Activated naive CD8-positive, alpha-beta T cell (primary cell): ENCODE data around the gene COX14.

ENCODE experiments used
- H3K27ac Mint-ChIP-seq: one replicate; pipeline ENCODE4 v1.8.0; 2021; ENCODE audit warnings: mixed read lengths
- H3K27me3 Mint-ChIP-seq: one replicate; pipeline ENCODE4 v1.8.0; 2021; ENCODE audit warnings: mixed read lengths
- H3K36me3 Mint-ChIP-seq: one replicate; pipeline ENCODE4 v1.8.0; 2021; ENCODE audit warnings: mixed read lengths
- H3K4me1 Mint-ChIP-seq: one replicate; pipeline ENCODE4 v1.8.0; 2021; ENCODE audit warnings: low read depth, mixed read lengths
- H3K4me3 Mint-ChIP-seq: one replicate; pipeline ENCODE4 v1.8.0; 2021; ENCODE audit warnings: mild to moderate bottlenecking, mixed read lengths
- H3K9me3 Mint-ChIP-seq: one replicate; pipeline ENCODE4 v1.8.0; 2021; ENCODE audit warnings: low read depth, mixed read lengths

The COX14 gene

DNA sequence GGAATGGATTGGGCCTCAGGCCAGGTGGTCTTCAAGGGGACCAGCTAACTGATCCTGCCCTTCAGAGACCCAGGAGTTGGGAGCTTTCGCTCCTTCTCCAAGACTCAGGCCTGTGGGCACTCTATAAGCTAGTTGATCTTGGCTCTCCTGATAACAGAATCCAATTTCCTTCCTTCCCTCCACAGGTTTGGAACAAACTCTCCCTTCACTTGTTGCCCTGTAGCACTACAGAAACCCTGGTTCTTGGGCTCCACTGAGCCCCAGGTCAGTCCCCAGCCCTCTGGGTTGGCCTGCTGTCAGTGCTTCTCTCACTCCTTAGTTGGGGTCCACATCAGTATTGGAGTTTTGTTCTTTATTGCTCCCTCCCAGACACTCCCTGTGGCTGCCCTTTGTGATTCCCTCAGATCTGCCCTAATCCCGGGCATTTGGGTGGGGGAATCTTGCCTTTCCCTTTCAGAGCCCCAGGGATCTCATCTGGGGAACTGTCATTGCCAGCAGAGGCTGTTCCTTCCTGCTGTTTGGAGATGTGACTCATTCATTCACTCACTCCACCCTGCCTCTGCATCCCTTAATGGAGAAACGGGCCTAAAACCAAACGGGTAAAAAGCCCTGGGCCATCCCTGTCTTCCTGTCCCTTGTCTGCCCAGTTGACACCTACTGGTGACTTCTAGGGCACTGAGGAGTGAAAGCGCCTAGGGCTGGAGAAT is 12.6 kb upstream of the COX14 start:
- Mint-ChIP-seq H3K27ac (no peak overlapping the region), H3K9me3 (no peaks in the 10 kb centered on the region), H3K4me1 (no peaks in the 10 kb centered on the region), H3K36me3 (peaks cover 7% of the 10 kb centered on the region), H3K4me3 (no peak overlapping the region), H3K27me3 (no peaks in the 10 kb centered on the region)

GRCh38 chr12:50100561-50100960 is 11.5 kb upstream of the COX14 start:
- no peaks in the 10 kb centered on the region for H3K4me1 Mint-ChIP-seq
- no peak overlapping the region for H3K27ac Mint-ChIP-seq
- peaks cover 6% of the 10 kb centered on the region for H3K36me3 Mint-ChIP-seq
- H3K27me3 Mint-ChIP-seq: no peaks in the 10 kb centered on the region
- no peaks in the 10 kb centered on the region for H3K9me3 Mint-ChIP-seq
- H3K4me3 Mint-ChIP-seq: no peak overlapping the region

GRCh38 chr12:50101663-50102062 is 10.4 kb upstream of the COX14 start:
- Mint-ChIP-seq H3K27me3 (no peaks in the 10 kb centered on the region), H3K36me3 (peaks cover 2% of the 10 kb centered on the region), H3K4me1 (no peaks in the 10 kb centered on the region), H3K9me3 (no peaks in the 10 kb centered on the region), H3K4me3 (no peak overlapping the region), H3K27ac (no peak overlapping the region)

DNA sequence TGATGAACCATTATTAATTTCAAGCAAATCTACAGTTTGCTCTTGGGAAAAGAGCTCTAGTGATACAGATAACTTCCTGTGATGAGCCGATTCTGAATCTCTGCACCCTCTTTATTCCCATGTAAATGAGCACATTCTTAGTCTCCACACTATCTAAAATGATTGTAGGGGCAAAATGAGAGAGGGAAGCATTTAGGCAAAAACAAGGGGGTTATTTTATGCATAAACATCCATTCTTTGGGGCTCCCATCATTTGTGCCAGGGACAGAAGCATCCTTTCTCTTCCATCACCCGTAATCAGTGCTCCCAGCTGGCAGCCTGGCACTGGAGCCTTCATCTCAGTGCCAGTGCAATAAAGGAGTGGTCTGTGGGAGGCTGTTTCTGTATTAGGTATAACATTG is 9.9 kb upstream of the COX14 start:
- no peaks in the 10 kb centered on the region for H3K27me3 Mint-ChIP-seq
- H3K27ac Mint-ChIP-seq: no peak overlapping the region
- no peaks in the 10 kb centered on the region for H3K9me3 Mint-ChIP-seq
- no peaks in the 10 kb centered on the region for H3K4me1 Mint-ChIP-seq
- peaks cover 2% of the 10 kb centered on the region for H3K36me3 Mint-ChIP-seq
- H3K4me3 Mint-ChIP-seq: no peak overlapping the region

DNA sequence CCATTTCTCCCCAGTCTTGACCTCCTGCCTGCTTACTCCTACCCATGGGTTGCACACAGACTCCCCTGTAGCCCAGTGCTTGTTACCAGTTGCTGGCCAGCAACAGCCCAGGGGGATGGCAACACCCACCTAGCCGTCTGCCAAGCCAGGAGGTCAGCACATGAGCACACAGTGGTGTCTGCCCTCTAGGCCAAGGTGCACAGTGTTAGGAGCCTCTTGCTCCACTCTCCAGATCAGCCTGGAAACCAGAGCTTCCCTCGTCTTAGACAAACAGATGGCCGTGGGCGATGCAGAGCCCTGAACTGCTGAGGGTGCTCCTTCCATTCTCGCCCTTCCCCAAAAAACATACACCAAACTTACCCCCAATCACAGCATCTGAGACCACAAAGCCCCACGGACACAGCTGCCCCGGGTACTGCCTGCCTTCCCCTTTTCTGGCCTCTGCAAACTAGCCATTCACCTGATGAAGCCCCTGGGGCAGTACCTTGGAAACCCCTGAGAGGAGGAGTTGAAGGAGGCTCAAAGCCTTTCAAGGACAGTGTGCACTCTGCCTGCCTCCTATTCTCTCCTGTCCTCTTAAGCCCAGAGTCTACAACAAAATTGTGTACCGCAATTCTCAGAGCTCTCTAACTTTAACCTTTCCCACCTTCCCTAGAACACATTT is 9.3 kb upstream of the COX14 start:
- Mint-ChIP-seq H3K4me1 (no peaks in the 10 kb centered on the region), H3K36me3 (peaks cover 2% of the 10 kb centered on the region), H3K9me3 (no peaks in the 10 kb centered on the region), H3K4me3 (no peak overlapping the region), H3K27ac (no peak overlapping the region), H3K27me3 (no peaks in the 10 kb centered on the region)

GRCh38 chr12:50103351-50103750 is 8.7 kb upstream of the COX14 start:
- Mint-ChIP-seq H3K9me3 (no peaks in the 10 kb centered on the region), H3K27me3 (no peaks in the 10 kb centered on the region), H3K4me3 (no peak overlapping the region), H3K4me1 (no peaks in the 10 kb centered on the region), H3K27ac (no peak overlapping the region), H3K36me3 (peaks cover 2% of the 10 kb centered on the region)

GRCh38 chr12:50103767-50104321 is 8.2 kb upstream of the COX14 start, which contains the start of gene GPD1:
TSS of gene GPD1 (plus strand) at chr12:50104008. CDS start at chr12:50104051, 43 bp downstream.
- H3K36me3 Mint-ChIP-seq: peaks cover 2% of the 10 kb centered on the region
- no peak within 1 kb of the TSS for H3K27ac Mint-ChIP-seq
- H3K4me3 Mint-ChIP-seq: no peak within 1 kb of the TSS
- H3K27me3 Mint-ChIP-seq: no peaks in the 10 kb centered on the region
- no peaks in the 10 kb centered on the region for H3K4me1 Mint-ChIP-seq
- no peaks in the 10 kb centered on the region for H3K9me3 Mint-ChIP-seq

- H3K9me3 Mint-ChIP-seq: no peaks in the 10 kb centered on the region
Observed at GRCh38 chr12:50104417-50105366, 7.3 kb upstream of the COX14 start.

GRCh38 chr12:50105913-50106450 is 6.1 kb upstream of the COX14 start:
- H3K27me3 Mint-ChIP-seq: no peaks in the 10 kb centered on the region

More at GRCh38 chr12:50104417-50105366, 7.3 kb upstream of the COX14 start:
- Mint-ChIP-seq H3K4me1 (no peaks in the 10 kb centered on the region), H3K27ac (no peak overlapping the region), H3K4me3 (no peak overlapping the region), H3K27me3 (no peaks in the 10 kb centered on the region), H3K36me3 (peaks cover 2% of the 10 kb centered on the region)

DNA sequence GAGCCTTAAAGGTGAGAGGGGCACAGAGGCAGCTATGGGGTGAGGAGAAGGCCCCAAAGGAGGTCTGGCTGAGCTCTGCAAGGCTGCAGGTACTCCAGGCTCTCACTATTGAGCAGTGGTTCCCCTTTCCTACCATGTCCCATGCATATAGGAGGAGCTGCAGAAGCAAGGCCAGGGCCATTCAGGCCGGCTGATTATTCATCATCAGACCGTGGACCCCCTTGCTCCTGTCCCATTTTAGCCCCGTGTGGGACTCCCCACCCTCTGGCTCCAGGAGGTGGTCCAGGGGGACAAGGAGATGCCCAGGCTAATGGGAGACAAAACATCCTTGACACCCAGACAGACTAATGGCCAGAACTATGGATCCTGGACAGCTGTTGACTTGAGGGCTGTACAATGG is 5.1 kb upstream of the COX14 start:
- Mint-ChIP-seq H3K4me3 (no peak overlapping the region), H3K36me3 (no peaks in the 10 kb centered on the region), H3K27me3 (no peaks in the 10 kb centered on the region), H3K9me3 (no peaks in the 10 kb centered on the region), H3K4me1 (peaks cover 7% of the 10 kb centered on the region), H3K27ac (no peak overlapping the region)

More at GRCh38 chr12:50105913-50106450, 6.1 kb upstream of the COX14 start:
- Mint-ChIP-seq H3K4me3 (no peak overlapping the region), H3K9me3 (no peaks in the 10 kb centered on the region), H3K4me1 (peaks cover 3% of the 10 kb centered on the region), H3K36me3 (no peaks in the 10 kb centered on the region), H3K27ac (no peak overlapping the region)

DNA sequence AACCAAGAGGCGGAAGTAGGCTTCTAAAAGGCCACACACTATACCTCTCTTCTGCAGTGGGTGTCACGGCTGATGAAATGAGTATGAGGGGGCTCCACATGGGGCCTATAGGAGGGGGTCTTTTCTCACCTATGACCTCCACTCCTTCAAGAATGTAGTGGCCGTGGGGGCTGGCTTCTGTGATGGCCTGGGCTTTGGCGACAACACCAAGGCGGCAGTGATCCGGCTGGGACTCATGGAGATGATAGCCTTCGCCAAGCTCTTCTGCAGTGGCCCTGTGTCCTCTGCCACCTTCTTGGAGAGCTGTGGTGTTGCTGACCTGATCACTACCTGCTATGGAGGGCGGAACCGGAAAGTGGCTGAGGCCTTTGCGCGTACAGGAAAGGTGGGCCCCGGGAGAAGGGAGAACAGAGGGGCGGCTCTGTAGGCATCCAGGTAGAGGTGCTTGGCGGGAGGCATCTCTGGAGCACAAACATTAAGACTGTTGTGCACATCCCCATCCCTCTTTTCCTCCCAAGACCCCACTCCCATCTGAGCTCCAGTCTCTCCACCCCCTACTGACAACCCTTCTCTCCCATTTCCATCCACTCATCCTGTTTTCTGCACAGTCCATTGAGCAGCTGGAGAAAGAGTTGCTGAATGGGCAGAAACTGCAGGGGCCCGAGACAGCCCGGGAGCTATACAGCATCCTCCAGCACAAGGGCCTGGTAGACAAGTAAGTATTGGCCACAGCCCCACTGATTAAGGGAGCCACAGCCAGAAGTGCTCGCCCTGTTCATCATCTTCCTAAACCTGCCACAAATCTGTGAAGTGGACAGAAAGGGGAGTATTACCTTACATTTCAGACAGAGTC is 4.4 kb upstream of the COX14 start:
- Mint-ChIP-seq H3K27me3 (no peaks in the 10 kb centered on the region), H3K36me3 (no peaks in the 10 kb centered on the region), H3K9me3 (no peaks in the 10 kb centered on the region), H3K4me1 (peaks cover 7% of the 10 kb centered on the region), H3K27ac (no peak overlapping the region), H3K4me3 (no peak overlapping the region)

DNA sequence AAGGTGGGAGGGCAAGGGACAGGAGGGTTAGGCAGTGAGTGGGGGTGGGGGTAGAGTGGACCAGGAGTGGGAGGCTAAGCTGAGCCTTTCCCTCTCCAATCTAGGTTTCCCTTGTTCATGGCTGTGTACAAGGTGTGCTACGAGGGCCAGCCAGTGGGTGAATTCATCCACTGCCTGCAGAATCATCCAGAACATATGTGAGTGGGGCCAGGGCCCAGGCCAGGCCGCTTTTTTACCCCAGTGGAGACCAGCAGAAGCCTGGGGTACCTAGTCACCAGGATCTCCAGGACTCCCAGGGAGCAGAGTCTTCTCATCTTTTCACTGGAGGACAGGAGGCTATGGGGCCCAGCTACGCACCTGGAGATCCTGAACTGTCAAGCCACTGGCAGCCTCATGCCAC is 2.7 kb upstream of the COX14 start:
- Mint-ChIP-seq H3K4me3 (no peak overlapping the region), H3K27ac (no peak overlapping the region), H3K9me3 (no peaks in the 10 kb centered on the region), H3K4me1 (peaks cover 18% of the 10 kb centered on the region), H3K36me3 (no peaks in the 10 kb centered on the region), H3K27me3 (no peaks in the 10 kb centered on the region)

DNA sequence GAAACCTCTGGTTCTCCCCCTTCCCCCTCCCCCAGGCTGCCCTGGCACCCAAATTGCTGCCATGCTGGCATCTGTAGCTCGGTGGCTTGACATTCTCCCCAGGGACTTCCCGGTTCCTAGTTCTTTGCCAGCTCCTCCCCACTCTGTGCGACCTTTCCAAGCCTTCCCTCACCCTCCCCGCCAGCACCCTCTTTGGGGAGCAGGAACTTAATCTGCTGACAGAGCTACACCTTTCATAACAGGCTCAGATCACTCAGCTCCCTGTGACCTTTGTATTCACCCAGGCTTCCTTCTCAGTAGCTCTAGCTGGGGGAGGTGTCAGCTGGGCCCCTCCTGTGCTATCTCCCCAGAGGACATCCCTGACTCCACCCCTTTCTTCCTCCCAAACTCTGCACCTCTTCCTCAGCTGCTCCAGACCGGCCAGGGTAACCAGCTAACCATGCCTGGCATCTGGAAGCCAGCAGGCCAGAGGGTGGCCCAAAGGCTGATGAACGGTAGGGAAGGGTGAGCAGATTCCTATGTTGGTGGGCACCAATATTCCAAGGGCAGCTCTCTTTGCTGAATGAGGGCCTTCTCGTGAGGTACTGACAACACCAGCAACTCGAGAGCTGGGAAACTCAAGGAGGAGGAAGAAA is 1.8 kb upstream of the COX14 start:
- Mint-ChIP-seq H3K4me3 (no peak overlapping the region), H3K27ac (no peak overlapping the region), H3K27me3 (no peaks in the 10 kb centered on the region), H3K4me1 (peaks cover 20% of the 10 kb centered on the region), H3K9me3 (no peaks in the 10 kb centered on the region), H3K36me3 (no peaks in the 10 kb centered on the region)
